T-helper 2 cell treated with Interferon-gamma antibody and Interleukin-4, amounts not matched to agents 5 μg/mL and 100 μg/mL, for 36 hours (primary cell): ENCODE results near the gene PARD6G.

Experiments used
- DNase-seq: peaks from one replicate; pipeline ENCODE4 v3.0.0; 2021; ENCODE audit warnings: low spot score
- H3K27ac Mint-ChIP-seq: one replicate; pipeline ENCODE4 v1.8.0; 2021; ENCODE audit warnings: mild to moderate bottlenecking, mixed read lengths
- H3K27me3 Mint-ChIP-seq: one replicate; pipeline ENCODE4 v1.8.0; 2021; ENCODE audit warnings: low read depth, mixed read lengths
- H3K36me3 Mint-ChIP-seq: one replicate; pipeline ENCODE4 v1.8.0; 2021; ENCODE audit warnings: low read depth, mixed read lengths
- H3K4me1 Mint-ChIP-seq: one replicate; pipeline ENCODE4 v1.8.0; 2021; ENCODE audit warnings: low read depth, mixed read lengths
- H3K4me3 Mint-ChIP-seq: one replicate; pipeline ENCODE4 v1.8.0; 2022; ENCODE audit warnings: mild to moderate bottlenecking, moderate library complexity, mixed read lengths
- H3K9me3 Mint-ChIP-seq: one replicate; pipeline ENCODE4 v1.8.0; 2021; ENCODE audit warnings: mixed read lengths

PARD6G gene

GRCh38 chr18:80183273-80184050 lies 63.9 kb downstream of the PARD6G start:
- Mint-ChIP-seq H3K36me3 (no peaks in the 10 kb centered on the region), H3K4me3 (no peak overlapping the region), H3K27me3 (peaks cover 2% of the 10 kb centered on the region), H3K27ac (no peak overlapping the region), H3K4me1 (no peaks in the 10 kb centered on the region), H3K9me3 (peaks cover 5% of the 10 kb centered on the region)
- DNase-seq = no peak

- DNase-seq = no peak
- Mint-ChIP-seq H3K4me3 (no peak overlapping the region), H3K9me3 (peaks cover 5% of the 10 kb centered on the region), H3K4me1 (no peaks in the 10 kb centered on the region), H3K27me3 (peaks cover 4% of the 10 kb centered on the region), H3K27ac (no peak overlapping the region), H3K36me3 (no peaks in the 10 kb centered on the region)
These were observed 64.5 kb downstream of the PARD6G start for GRCh38 chr18:80182855-80183254.

DNA sequence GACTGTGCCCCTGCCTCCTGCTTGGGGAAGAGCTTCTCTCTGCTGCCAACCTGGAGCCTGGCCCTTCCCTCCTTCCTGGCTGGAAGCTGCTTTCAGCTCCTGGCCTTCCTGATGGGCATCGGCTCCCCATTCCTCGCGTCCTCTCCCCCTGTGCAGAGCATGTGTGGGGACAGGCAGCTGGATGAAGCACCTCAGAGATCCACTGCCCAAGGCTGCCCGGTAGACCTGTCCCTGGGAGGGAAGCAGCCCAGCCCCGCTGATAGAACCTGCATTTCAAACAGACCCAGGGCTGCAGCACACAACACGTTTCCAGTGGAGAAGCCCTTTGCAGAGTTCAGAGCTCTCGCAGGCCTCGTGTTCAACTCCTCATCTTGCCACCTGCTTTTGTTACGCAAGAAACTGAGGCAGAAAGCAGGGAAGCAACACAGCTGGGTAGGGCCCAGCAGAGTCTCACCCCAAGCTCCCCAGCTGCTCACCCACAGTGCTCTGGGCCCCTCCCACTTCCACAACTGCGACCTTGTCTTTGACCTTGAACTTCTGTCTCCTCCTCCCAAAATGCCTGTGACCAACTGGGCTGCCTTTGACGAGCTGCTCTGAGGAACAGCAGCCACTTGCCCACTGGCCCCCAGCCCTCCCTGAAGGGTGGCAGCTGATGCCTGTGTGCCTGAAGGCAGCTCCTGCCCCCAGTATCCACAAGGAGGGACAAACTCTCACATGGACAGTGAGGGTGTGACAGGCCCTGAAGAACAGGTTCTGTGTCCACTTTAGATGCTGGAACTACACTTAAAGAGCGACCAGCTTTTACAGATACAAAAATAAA lies 65.5 kb downstream of the PARD6G start:
- no peaks in the 10 kb centered on the region for H3K4me1 Mint-ChIP-seq
- no peak for DNase-seq
- peaks cover 4% of the 10 kb centered on the region for H3K27me3 Mint-ChIP-seq
- peaks cover 5% of the 10 kb centered on the region for H3K9me3 Mint-ChIP-seq
- H3K36me3 Mint-ChIP-seq = no peaks in the 10 kb centered on the region
- no peak overlapping the region for H3K27ac Mint-ChIP-seq
- no peak overlapping the region for H3K4me3 Mint-ChIP-seq

- peaks cover 2% of the 10 kb centered on the region for H3K9me3 Mint-ChIP-seq
- no peak overlapping the region for H3K27ac Mint-ChIP-seq
- no peaks in the 10 kb centered on the region for H3K36me3 Mint-ChIP-seq
- H3K4me1 Mint-ChIP-seq = peaks cover under 1% of the 10 kb centered on the region
- DNase-seq = no peak
- H3K27me3 Mint-ChIP-seq = peaks cover 5% of the 10 kb centered on the region
- no peak overlapping the region for H3K4me3 Mint-ChIP-seq
These were observed 66.3 kb downstream of the PARD6G start for GRCh38 chr18:80180778-80181564.

GRCh38 chr18:80179857-80180558 lies 67.3 kb downstream of the PARD6G start:
- no peak for DNase-seq
- H3K9me3 Mint-ChIP-seq = no peaks in the 10 kb centered on the region
- no peak overlapping the region for H3K4me3 Mint-ChIP-seq
- no peak overlapping the region for H3K27ac Mint-ChIP-seq
- peaks cover 13% of the 10 kb centered on the region for H3K27me3 Mint-ChIP-seq
- no peaks in the 10 kb centered on the region for H3K36me3 Mint-ChIP-seq
- peaks cover 8% of the 10 kb centered on the region for H3K4me1 Mint-ChIP-seq

GRCh38 chr18:80178935-80179818 lies 68.1 kb downstream of the PARD6G start:
- no peak overlapping the region for H3K4me3 Mint-ChIP-seq

GRCh38 chr18:80177128-80177527 lies 70.2 kb downstream of the PARD6G start:
- Mint-ChIP-seq H3K9me3 (no peaks in the 10 kb centered on the region), H3K27me3 (peaks cover 15% of the 10 kb centered on the region), H3K4me3 (no peak overlapping the region), H3K4me1 (peaks cover 8% of the 10 kb centered on the region), H3K36me3 (no peaks in the 10 kb centered on the region), H3K27ac (no peak overlapping the region)
- no peak for DNase-seq

More at GRCh38 chr18:80178935-80179818, 68.1 kb downstream of the PARD6G start:
- Mint-ChIP-seq H3K36me3 (no peaks in the 10 kb centered on the region), H3K27ac (no peak overlapping the region), H3K27me3 (peaks cover 15% of the 10 kb centered on the region), H3K9me3 (no peaks in the 10 kb centered on the region), H3K4me1 (peaks cover 8% of the 10 kb centered on the region)
- DNase-seq = no peak

DNA sequence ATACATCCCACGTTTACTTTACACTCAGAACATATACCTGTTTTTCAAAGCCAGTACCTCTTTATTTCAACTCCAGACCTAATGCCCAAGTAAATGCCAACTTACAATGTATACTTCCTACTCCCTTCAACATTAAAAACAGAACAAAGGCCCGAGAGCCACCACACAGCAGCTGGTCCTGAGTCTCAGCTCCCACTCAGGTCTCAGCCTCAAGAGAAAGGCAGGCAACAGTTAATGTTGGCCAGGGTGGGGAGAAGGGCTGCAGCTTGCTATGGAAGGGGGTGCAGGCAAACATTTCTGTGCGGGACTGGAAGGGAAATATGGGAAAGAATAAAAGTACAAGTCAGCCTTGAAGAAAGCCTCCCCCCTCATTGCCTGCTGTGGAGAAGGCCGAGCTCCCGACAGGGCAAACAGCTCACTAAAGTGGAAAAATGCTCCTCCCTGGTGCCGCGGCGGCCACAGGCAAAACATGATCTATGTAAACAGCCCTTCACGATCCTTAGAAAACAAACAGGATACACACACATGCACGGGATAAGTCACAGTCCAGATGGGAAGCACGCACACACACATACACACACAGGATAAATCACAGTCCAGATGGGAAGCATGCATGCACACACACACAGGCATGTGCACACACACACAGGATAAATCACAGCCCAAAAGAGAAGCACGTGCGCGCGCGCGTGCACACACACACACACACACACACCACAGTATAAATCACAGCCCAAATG lies 70.8 kb downstream of the PARD6G start:
- no peaks in the 10 kb centered on the region for H3K36me3 Mint-ChIP-seq
- peaks cover 18% of the 10 kb centered on the region for H3K27me3 Mint-ChIP-seq
- H3K4me3 Mint-ChIP-seq = no peak overlapping the region
- peaks cover 8% of the 10 kb centered on the region for H3K4me1 Mint-ChIP-seq
- no peaks in the 10 kb centered on the region for H3K9me3 Mint-ChIP-seq
- H3K27ac Mint-ChIP-seq = no peak overlapping the region
- no peak for DNase-seq

- peaks cover 8% of the 10 kb centered on the region for H3K4me1 Mint-ChIP-seq
- peak; percentile 8 for DNase-seq
- H3K36me3 Mint-ChIP-seq = no peaks in the 10 kb centered on the region
- H3K27ac Mint-ChIP-seq = no peak overlapping the region
- no peaks in the 10 kb centered on the region for H3K9me3 Mint-ChIP-seq
- peaks cover 18% of the 10 kb centered on the region for H3K27me3 Mint-ChIP-seq
- no peak overlapping the region for H3K4me3 Mint-ChIP-seq
These were observed 71.7 kb downstream of the PARD6G start for GRCh38 chr18:80175451-80176204.

DNA sequence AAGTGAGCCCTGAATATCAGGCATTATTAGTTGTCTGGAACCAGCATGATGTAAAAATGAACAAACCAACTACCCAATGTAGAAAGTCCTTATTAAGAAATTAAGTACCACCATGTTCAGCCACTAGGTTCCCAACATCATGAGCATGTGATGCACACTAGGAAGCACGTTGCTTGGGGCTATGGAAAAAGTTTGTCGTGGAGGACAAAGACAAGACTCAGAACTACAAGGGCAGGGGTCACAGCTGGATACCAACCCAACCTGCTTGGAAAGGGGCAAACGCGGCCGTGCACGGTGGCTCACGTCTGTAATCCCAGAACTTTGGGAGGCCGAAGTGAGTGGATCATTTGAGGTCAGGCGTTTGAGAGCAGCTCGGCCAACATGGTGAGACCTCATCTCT lies 74.3 kb downstream of the PARD6G start:
- H3K27ac Mint-ChIP-seq = no peak overlapping the region
- H3K4me1 Mint-ChIP-seq = peaks cover 8% of the 10 kb centered on the region
- no peak for DNase-seq
- H3K36me3 Mint-ChIP-seq = no peaks in the 10 kb centered on the region
- H3K4me3 Mint-ChIP-seq = no peak overlapping the region
- peaks cover 20% of the 10 kb centered on the region for H3K27me3 Mint-ChIP-seq
- H3K9me3 Mint-ChIP-seq = no peaks in the 10 kb centered on the region

DNA sequence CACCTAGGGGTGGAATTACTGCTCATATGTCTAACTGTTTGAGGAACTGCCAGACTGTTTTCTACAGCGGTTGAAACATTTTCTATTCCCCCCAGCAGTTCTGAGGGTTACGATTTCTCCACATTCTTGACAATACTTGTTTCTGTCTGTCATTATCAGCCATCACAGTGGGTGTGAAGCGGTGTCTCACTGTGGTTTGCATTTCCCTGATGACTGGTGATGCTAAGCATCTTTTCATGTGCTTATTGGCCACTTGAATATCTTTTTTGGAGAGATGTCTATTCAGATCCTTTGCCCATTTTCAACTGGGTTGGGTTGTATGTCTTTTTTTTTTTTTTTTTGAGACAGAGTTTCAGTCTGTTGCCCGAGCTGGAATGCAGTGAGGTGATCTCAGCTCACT lies 75.3 kb downstream of the PARD6G start:
- Mint-ChIP-seq H3K36me3 (no peaks in the 10 kb centered on the region), H3K27ac (no peak overlapping the region), H3K9me3 (no peaks in the 10 kb centered on the region), H3K27me3 (peaks cover 20% of the 10 kb centered on the region), H3K4me1 (peaks cover 8% of the 10 kb centered on the region), H3K4me3 (no peak overlapping the region)
- no peak for DNase-seq
